Measurements from ENCODE around the gene KRT74.
A peak's percentile ranks its signal among the peaks of the same experiment; 100 is the strongest.

KRT74 gene

DNA sequence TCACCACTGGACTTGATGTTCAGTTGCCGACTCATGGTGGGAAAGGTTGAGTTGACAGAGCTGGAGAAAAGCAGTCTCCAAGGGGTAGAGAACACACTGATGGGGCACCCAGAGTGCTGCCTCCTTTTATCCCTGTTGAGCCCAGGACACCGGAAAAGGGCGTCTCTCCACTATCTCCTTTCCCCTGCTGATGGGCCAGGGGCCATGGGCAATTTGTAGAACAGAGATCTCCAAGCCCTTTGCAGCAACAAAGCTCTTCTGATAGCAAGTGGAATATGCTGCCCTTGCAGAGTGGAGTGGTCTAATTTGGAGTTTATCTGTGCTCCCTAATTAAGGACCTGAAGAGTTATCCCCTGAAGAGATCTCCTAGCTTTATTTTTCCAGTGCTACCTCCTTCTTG lies at the start of gene KRT74:
KRT74 (minus strand) TSS at position 101 of the 400 bp plus-strand sequence; CDS start at position 35, 66 bp downstream.
- no peak within 1 kb of the TSS for H3K27ac Mint-ChIP-seq
- CTCF ChIA-PET = interaction anchor here (1.3 to 2.4 kb wide), 5 partner anchors 9 to 311 kb away, joined by 3 to 9 read pairs (median 5); no protein-coding TSS in a partner anchor
- H3K4me1 Mint-ChIP-seq = no peaks in the 10 kb centered on the region
- no peak within 1 kb of the TSS for H3K4me3 Mint-ChIP-seq
- H3K27me3 Mint-ChIP-seq = peaks cover 21% of the 10 kb centered on the region
- no peak for DNase-seq
- no peaks in the 10 kb centered on the region for H3K36me3 Mint-ChIP-seq
- H3K9me3 Mint-ChIP-seq = no peaks in the 10 kb centered on the region

DNA sequence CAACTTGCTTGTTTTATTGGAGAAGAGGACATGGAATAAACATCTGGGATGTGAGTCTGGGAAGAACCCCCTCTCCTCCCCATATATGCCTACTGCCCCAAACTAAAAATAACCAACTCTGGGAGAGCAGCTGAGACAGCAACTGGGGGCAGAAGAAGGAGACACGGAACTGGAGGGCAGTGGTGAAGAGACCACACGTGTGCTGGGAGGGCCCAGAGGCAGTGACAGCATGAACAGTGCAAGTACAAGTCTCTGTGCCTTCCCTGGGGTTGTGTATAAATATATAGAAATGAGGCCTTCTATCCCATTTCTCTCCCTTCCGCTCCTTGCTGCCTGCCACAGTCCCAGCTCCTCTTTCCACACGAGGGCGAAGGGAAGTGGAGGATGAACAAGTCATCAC lies 48.7 kb upstream of the KRT74 start:
- Mint-ChIP-seq H3K27ac (no peak overlapping the region), H3K9me3 (no peaks in the 10 kb centered on the region), H3K4me3 (no peak overlapping the region), H3K27me3 (peaks cover under 1% of the 10 kb centered on the region), H3K36me3 (peaks cover 3% of the 10 kb centered on the region), H3K4me1 (peaks cover 16% of the 10 kb centered on the region)
- DNase-seq = no peak
- CTCF ChIA-PET = no interaction called here

DNA sequence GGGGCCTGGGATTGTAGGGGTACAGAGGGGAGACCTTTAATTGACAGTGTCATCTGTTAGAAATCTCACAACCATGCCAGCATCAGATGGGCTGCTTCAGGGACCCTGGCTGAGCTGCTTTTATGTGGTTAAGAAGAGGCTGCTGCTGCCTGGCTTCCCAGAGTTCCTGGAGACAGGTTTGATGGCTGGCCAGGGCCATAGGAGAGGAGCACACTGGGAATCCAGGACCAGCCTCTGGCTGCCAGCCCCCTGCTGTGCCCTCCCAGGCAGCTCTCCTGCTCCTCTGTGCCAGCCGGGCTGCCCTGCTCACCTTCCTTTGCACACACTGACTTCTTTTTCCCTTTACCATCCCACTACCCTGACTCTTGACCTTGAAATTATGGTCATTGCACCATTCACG lies 45.2 kb upstream of the KRT74 start:
- peak; percentile 8 for DNase-seq
- H3K27ac Mint-ChIP-seq = no peak overlapping the region
- H3K4me3 Mint-ChIP-seq = no peak overlapping the region
- H3K4me1 Mint-ChIP-seq = peaks cover 37% of the 10 kb centered on the region
- H3K36me3 Mint-ChIP-seq = peaks cover 3% of the 10 kb centered on the region
- H3K27me3 Mint-ChIP-seq = peaks cover 4% of the 10 kb centered on the region
- CTCF ChIA-PET = interaction anchor here (0.9 to 1.1 kb wide), 2 partner anchors 9 to 261 kb away, joined by 3 read pairs; no protein-coding TSS in a partner anchor
- no peaks in the 10 kb centered on the region for H3K9me3 Mint-ChIP-seq

DNA sequence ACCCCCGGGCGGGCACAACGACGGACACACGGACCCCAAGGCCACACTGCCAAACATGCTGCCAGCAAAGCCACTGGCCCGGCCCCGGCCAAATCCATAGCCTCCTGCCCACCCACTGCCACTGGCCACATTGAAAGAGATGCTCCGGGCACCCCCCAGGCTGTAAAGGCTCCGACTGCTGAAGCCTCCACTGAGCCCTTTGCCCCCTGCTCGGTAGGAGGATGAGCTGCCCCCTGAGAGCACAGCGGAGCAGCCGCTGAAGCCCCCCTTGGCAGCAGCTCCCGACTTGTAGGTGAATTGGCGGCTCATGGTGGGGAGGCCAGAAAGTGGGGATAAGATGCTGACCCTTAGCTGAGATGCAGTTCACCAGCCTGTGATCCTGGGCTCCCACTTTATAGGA lies 44.6 kb upstream of the KRT74 start, which contains the start of gene KRT73:
KRT73 (minus strand) TSS at position 344 of the 400 bp plus-strand sequence; CDS start at position 309, 35 bp downstream.
- Mint-ChIP-seq H3K27me3 (peaks cover 4% of the 10 kb centered on the region), H3K4me1 (peaks cover 43% of the 10 kb centered on the region), H3K4me3 (no peak within 1 kb of the TSS), H3K9me3 (no peaks in the 10 kb centered on the region), H3K27ac (no peak within 1 kb of the TSS), H3K36me3 (peaks cover 3% of the 10 kb centered on the region)
- DNase-seq = peak; percentile 16
- CTCF ChIA-PET = no interaction called here

DNA sequence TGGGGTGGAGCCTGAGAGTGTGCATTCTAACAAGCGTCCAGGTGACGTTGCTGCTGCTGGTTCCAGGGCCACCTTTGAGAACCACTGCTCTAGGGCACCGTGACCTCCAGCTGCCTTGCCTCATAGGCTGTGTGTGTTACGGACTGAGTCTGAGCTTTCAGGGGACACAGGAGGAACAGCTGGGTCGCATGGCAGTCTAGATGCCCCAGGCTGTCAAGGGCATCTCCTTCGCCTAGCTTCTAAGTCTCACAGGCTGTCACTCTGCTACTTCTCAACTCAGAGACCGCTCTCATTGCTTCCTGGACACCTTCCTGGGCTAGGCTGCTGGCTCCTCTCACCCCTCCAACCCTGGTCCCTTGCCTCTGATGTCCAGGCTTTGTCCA lies 43.8 kb upstream of the KRT74 start:
- Mint-ChIP-seq H3K36me3 (no peaks in the 10 kb centered on the region), H3K4me1 (peaks cover 51% of the 10 kb centered on the region), H3K9me3 (no peaks in the 10 kb centered on the region), H3K4me3 (no peak overlapping the region), H3K27me3 (peaks cover 4% of the 10 kb centered on the region), H3K27ac (no peak overlapping the region)
- no peak for DNase-seq
- CTCF ChIA-PET = interaction anchor here (0.6 kb wide), 1 partner anchor 245 kb away, joined by 3 read pairs; no protein-coding TSS in a partner anchor

DNA sequence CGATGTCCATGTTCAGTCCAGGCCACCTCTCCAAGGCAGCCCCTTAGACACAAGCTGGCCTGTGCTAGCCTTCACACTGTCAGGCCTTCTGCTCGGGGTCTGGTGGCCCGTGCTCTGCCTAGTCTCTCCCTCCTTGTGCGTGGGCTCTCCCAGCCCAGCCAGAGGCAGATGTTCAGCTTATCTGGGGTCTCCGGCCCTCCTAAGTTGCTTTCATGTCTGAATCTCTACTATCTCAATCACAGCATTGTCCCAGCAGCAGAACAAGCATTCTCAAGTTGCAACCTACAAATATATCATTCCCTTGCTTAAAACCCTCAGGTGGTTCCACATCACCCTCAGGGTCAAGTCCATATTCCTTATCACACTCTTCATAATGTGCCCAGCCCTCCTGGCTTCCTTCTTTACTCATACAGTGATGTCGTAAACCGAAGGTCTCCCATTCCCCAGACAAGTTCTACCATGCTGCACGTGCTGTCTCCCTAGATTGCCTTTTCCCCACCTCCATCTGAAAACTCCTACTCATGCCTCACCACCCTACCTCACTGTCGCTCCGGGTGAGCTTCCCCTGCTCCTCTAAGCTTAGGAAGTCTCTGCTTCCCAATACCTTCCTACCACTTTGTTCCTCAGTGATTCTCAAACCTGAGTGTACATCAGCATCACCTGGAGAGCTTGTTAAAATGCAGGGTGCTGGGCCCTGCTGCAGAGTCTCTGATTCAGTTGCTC lies 43.2 kb upstream of the KRT74 start:
- Mint-ChIP-seq H3K4me3 (no peak overlapping the region), H3K27me3 (peaks cover 4% of the 10 kb centered on the region)
- DNase-seq = no peak

DNA sequence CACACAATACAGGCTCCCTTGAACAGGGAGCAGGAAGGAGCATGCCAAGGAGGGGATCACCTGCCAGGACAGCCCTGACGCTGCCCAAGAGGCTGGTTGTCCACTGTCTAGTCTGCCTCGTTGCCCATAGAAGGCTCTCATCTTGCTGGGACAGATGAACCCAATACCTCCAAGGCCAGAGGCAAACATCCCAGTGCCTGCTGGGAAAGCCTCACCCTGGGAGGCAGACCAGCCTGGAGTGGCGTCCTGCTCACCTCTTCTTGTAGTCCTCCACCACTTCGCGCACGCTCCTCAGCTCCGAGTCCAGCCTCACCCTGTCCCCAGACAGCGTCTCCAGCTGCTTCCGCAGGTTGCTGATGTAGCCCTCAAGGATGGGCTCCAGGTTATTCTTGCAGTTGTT lies 42.3 kb upstream of the KRT74 start:
- CTCF ChIA-PET = no interaction called here
- DNase-seq = no peak
- H3K27ac Mint-ChIP-seq = peak overlapping the region; percentile 74
- H3K36me3 Mint-ChIP-seq = no peaks in the 10 kb centered on the region
- no peaks in the 10 kb centered on the region for H3K9me3 Mint-ChIP-seq
- H3K4me3 Mint-ChIP-seq = no peak overlapping the region
- H3K4me1 Mint-ChIP-seq = peaks cover 64% of the 10 kb centered on the region
- peaks cover 4% of the 10 kb centered on the region for H3K27me3 Mint-ChIP-seq

More for the DNA sequence above, 43.2 kb upstream of the KRT74 start:
- Mint-ChIP-seq H3K4me1 (peaks cover 56% of the 10 kb centered on the region), H3K27ac (no peak overlapping the region), H3K9me3 (no peaks in the 10 kb centered on the region), H3K36me3 (no peaks in the 10 kb centered on the region)
- CTCF ChIA-PET = no interaction called here

DNA sequence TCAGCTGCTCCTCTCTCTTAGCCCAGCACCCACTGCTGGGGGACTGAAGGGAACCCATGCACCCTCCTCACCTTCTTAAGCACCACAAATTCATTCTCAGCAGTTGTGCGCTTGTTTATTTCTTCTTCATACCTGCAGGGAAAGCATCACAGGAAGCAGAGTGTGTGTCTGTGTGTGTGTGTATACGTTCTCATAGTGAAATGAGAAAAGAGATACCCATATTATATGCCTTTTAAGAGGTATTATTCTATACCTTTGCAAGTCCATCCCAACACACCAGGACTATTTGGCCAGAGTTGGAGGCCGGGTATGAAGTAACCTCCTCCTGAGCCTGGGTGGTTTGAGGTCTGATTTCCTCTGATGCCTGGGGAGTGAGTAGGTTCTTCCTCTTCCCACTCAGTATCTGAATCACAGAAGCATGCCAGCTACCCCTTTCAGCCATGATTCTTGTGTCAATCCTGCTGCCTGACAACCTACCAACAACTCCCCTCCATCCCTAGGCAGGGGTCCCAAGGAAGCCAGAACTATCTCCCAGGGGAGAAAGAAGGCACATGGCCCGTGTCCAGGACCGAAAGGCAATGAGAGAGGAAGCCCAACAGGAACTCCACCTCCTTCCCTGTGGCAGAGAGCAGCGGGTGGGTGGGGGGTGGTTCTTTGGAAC lies 41.7 kb upstream of the KRT74 start:
- CTCF ChIA-PET = no interaction called here
- H3K4me3 Mint-ChIP-seq = no peak overlapping the region
- H3K9me3 Mint-ChIP-seq = no peaks in the 10 kb centered on the region
- H3K4me1 Mint-ChIP-seq = peaks cover 66% of the 10 kb centered on the region
- peaks cover 7% of the 10 kb centered on the region for H3K27me3 Mint-ChIP-seq
- DNase-seq = no peak
- no peaks in the 10 kb centered on the region for H3K36me3 Mint-ChIP-seq
- peak overlapping the region; percentile 11 for H3K27ac Mint-ChIP-seq

DNA sequence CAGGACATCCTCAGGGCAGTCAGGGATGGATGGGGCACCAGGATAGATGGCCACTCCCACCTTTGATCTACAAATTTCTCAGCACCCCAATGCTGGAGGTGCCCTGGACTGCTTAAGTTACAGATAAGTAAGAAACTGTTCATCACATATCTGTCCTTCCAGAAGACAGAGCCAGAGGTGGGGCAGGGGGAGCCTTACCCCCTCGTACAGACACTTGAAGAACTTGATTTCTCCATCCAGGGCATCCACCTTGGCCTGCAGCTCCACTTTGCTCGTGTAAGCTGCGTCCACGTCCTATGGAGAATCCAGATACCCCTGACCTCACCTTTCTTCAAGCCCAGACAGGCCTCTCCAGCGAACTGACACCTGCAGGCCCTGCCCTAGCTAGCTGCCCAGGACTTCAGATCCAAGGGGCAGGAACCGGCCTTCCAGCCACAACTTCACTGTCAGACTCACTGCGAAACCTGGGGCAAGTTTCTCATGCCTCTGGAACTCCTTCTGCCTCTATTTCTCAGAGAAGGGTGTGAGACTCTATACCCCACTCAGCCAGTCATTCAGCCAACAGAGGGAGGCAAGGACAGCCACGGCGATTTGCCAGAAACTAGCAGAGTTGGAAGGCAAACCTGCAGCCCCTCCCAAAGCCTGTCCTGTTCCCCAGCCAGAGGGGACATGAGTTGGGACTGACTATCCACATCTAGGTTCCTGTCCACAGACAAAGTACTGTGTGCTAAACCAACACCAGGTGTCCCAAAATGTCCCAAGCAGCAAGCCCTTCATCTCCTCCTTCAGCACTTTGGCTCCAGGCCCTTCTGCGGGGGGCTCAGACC lies 41.0 kb upstream of the KRT74 start:
- peak; percentile 19 for DNase-seq
- CTCF ChIA-PET = no interaction called here
- Mint-ChIP-seq H3K27me3 (peaks cover 7% of the 10 kb centered on the region), H3K36me3 (no peaks in the 10 kb centered on the region), H3K27ac (peak overlapping the region; percentile 38), H3K9me3 (no peaks in the 10 kb centered on the region), H3K4me1 (peaks cover 73% of the 10 kb centered on the region), H3K4me3 (no peak overlapping the region)

DNA sequence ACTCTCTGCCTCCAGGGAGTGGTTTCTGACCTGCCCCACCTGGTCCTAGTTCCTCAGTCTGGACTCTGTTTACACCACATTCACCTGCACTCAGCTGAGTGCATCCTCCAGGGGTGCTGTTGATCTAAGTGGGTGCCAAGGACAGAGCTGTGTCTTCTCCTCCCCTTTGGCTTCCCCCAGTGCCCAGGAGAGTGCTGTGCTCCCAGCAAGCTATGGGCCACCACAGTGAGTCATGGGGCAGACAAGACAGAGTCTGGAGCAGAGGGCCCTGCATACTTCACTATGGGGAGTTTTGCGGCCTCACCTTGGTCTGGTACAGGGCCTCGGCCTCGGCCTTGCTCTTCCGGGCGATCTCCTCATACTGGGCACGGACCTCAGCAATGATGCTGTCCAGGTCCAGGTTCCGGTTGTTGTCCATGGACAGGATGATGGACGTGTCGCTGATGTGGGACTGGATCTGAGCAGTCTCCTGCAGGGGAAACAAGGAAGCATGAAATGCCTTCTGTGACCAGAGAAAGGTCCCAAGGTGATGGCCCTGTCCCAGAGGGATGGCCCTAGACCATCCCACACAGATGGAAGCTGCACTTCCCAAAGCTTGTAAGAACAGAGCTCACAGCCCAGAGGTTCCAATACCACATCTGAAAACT lies 39.9 kb upstream of the KRT74 start:
- Mint-ChIP-seq H3K4me1 (peaks cover 84% of the 10 kb centered on the region), H3K27ac (no peak overlapping the region), H3K9me3 (no peaks in the 10 kb centered on the region), H3K27me3 (peaks cover 7% of the 10 kb centered on the region), H3K4me3 (no peak overlapping the region), H3K36me3 (no peaks in the 10 kb centered on the region)
- peak; percentile 18 for DNase-seq
- CTCF ChIA-PET = interaction anchor here (1.5 kb wide), 1 partner anchor 27 kb away, joined by 3 read pairs; no protein-coding TSS in a partner anchor

DNA sequence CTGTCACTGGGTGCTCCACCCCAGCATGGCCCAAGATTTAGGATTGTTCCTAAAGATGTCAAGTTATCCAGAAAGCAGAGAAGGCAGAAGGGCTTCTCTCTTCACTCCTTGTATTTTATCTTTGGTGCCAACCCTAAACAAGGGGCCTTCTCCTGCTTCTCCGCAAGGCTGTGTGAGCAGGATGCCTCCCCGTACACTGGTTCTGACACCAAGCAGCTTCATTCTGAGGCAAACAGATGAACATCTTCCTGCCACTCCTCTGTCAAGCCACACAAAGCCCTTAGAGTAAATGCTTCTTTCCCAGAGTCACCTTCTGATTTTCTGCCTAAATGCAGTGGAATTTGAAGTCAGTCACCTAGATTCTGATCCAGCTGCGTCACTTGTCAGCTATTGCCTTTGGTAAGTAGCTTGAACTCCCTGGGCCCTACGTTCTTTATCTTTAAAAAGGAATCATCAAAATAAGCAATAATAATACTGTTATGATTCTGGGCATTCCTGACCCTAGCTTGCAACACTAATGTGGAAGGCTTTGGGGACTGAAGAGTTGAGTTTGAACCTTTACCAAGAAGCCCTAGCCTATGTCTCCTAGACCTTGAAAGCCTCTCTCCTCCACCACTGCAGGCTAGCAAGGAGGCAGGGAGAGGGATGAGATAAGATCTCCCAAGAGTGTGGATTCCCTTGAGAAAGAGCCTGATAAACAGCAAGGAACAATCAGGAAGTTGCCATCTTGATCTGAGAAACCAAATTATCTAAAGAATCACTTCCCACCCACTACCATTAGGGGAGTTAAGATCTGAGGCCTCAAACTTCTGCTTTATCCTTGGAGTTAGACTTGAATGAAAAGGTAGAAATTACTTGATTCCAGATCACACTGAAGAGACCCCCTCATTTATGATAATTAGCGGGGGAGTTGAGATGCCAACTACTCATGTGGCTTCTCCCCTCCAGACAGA lies 39.1 kb upstream of the KRT74 start:
- peak; percentile 21 for DNase-seq
- H3K27ac Mint-ChIP-seq = no peak overlapping the region
- H3K4me1 Mint-ChIP-seq = peaks cover 88% of the 10 kb centered on the region
- H3K27me3 Mint-ChIP-seq = peaks cover 7% of the 10 kb centered on the region
- no peaks in the 10 kb centered on the region for H3K9me3 Mint-ChIP-seq
- H3K4me3 Mint-ChIP-seq = no peak overlapping the region
- H3K36me3 Mint-ChIP-seq = no peaks in the 10 kb centered on the region
- CTCF ChIA-PET = interaction anchor here (0.7 to 1.5 kb wide), 3 partner anchors 26 to 267 kb away, joined by 3 to 4 read pairs (median 3); no protein-coding TSS in a partner anchor

DNA sequence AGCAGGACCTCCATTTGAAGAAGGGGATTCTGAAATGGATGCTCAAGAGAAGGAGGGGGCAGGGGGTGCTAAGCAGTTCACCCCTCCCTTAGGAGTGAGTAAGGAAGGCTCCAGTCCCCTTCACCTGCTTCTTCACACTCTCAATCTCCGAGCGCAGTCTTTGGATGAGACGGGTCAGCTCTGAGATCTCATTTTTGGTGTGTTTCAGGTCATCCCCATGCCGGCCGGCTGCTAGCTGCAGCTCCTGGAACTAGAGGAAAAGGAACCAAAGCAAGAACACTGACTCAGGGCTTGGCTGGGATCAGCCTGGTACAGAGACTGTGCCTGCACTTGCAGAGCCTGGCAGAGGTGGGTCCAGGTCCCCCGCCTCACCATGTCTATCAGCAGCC lies 37.4 kb upstream of the KRT74 start:
- H3K27ac Mint-ChIP-seq = peak overlapping the region; percentile 90
- CTCF ChIA-PET = interaction anchor here (1.0 to 1.5 kb wide), 7 partner anchors 8 to 1146 kb away, joined by 3 to 6 read pairs (median 3); no protein-coding TSS in a partner anchor
- DNase-seq = peak; percentile 3

More for the DNA sequence above, 37.4 kb upstream of the KRT74 start:
- peaks cover 86% of the 10 kb centered on the region for H3K4me1 Mint-ChIP-seq
- H3K4me3 Mint-ChIP-seq = peak overlapping the region; percentile 36
- H3K36me3 Mint-ChIP-seq = no peaks in the 10 kb centered on the region
- peaks cover 3% of the 10 kb centered on the region for H3K27me3 Mint-ChIP-seq
- H3K9me3 Mint-ChIP-seq = no peaks in the 10 kb centered on the region
